ENCODE results near the gene KANK4. TPM values are rescaled to one million over a fixed set of nuclear protein-coding genes. Genes with fewer than 3 reads are reported as not detected.
"Not testable (repeated sequence)": the region's sequence is repeated elsewhere in the genome, so short reads cannot be mapped to it uniquely, and the experiment has no call there.

The KANK4 gene
- total RNA-seq, 1 donor from 2014 or later: 1.0 TPM

DNA sequence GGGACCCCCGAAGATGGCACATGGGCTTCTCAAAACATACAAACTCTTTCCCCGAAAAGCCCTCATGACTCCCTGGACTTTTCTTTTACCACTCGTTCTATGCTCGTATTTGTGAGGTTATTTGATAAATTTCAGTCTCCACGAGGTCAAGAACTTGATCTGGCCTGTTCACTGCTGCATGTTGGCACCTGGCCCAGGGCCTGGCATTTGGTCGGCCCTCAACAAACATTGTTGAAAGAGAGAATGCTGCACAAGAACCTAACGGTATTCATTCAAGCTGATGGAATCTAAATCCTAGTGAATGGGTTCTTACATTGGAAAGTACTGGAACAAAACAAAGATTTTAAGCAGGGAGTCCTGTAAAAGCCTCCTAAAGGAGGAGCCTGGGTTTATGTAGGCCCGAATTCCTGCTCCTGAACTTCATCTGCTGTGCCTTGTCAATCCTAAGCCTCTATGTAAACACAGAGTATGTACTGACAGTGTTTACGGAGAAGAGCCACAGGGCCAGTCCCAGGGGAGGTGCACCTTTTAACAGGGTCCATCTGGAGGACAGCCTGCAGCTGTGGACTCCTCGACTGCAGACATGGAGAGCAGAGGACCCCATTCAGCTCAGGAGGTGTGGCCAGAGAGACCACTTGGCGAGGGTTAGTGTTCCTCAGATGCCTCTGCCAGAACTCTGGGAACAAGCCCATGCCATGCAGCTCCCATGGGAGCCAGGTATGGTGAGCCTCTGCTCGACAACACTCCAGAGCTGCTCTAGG is 77.7 kb downstream of the KANK4 start:
- no peak overlapping the region for H3K4me3 Mint-ChIP-seq (ENCODE audit: low read depth)
- H3K27me3 Mint-ChIP-seq: no peaks in the 10 kb centered on the region
- H3K36me3 Mint-ChIP-seq (ENCODE audit: insufficient read depth): no peaks in the 10 kb centered on the region
- DNase-seq (ENCODE audit: low spot score, unreplicated experiment): no peak
- H3K4me1 Mint-ChIP-seq (ENCODE audit: low read depth): peaks cover 6% of the 10 kb centered on the region
- TF ChIP-seq, protein P1, sequence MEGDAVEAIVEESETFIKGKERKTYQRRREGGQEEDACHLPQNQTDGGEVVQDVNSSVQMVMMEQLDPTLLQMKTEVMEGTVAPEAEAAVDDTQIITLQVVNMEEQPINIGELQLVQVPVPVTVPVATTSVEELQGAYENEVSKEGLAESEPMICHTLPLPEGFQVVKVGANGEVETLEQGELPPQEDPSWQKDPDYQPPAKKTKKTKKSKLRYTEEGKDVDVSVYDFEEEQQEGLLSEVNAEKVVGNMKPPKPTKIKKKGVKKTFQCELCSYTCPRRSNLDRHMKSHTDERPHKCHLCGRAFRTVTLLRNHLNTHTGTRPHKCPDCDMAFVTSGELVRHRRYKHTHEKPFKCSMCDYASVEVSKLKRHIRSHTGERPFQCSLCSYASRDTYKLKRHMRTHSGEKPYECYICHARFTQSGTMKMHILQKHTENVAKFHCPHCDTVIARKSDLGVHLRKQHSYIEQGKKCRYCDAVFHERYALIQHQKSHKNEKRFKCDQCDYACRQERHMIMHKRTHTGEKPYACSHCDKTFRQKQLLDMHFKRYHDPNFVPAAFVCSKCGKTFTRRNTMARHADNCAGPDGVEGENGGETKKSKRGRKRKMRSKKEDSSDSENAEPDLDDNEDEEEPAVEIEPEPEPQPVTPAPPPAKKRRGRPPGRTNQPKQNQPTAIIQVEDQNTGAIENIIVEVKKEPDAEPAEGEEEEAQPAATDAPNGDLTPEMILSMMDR (IDR thresholded peaks at IDR 0.05; ENCODE audit: unreplicated experiment): no peak
- H3K9me3 Mint-ChIP-seq (ENCODE audit: low read depth): peaks cover 4% of the 10 kb centered on the region
- no peak overlapping the region for H3K27ac Mint-ChIP-seq

DNA sequence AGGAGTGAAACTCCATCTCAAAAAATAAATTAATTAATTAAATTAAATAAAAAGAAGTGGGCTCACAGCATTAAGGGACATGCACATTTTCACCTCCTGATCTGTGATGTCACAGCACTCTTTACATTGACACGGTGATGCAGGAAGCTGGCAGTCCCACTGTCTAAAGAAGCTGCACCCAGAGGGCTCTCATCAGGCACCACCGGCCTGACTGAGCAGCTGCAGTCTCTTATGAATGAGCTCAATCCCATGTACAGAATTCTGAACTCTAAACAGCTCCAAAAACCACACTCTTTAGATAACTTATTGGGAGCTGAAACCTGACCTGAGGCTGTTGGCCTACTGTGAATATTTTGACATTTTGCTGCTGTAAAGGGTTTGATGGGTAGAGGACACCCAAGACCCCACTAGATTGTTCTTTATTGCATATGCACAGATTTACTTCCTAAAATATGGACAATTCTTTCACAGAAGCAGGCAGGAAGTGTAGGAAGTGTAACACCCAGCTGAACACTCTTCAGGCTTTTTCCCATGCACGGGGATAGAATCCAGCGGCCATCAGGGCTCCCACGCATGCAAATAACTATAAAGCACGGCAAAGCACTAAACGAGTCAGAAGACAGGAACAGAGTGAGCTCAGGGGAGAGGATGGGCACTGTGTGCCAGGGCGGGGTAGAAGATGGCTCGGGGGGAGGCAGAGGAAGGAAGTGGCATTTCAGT is 78.4 kb downstream of the KANK4 start:
- Mint-ChIP-seq H3K4me1 (ENCODE audit: low read depth) (peaks cover 6% of the 10 kb centered on the region), H3K27ac (no peak overlapping the region), H3K36me3 (ENCODE audit: insufficient read depth) (no peaks in the 10 kb centered on the region), H3K4me3 (ENCODE audit: low read depth) (no peak overlapping the region), H3K27me3 (no peaks in the 10 kb centered on the region), H3K9me3 (ENCODE audit: low read depth) (peaks cover 4% of the 10 kb centered on the region)
- TF ChIP-seq, protein P1 (IDR thresholded peaks at IDR 0.05; ENCODE audit: unreplicated experiment): no peak
- DNase-seq (ENCODE audit: low spot score, unreplicated experiment): no peak

DNA sequence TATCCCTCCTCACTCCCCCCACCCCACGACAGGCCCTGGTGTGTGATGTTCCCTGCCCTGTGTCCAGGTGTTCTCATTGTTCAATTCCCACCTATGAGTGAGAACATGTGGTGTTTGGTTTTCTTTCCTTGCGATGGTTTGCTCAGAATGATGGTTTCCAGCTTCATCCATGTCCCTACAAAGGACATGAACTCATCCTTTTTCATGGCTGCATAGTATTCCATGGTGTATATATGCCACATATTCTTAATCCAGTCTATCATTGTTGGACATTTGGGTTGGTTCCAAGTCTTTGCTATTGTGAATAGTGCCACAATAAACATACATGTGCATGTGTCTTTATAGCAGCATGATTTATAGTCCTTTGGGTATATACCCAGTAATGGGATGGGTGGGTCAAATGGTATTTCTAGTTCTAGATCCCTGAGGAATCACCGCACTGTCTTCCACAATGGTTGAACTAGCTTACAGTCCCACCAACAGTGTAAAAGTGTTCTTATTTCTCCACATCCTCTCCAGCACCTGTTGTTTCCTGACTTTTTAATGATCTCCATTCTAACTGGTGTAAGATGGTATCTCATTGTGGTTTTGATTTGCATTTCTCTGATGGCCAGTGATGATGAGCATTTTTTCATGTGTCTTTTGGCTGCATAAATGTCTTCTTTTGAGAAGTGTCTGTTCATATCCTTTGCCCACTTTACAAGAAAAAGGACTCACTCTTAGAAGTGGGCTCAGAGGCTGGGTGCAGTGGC is 79.4 kb downstream of the KANK4 start:
- not testable (repeated sequence) for H3K4me1 Mint-ChIP-seq (ENCODE audit: low read depth); H3K9me3 Mint-ChIP-seq (ENCODE audit: low read depth); H3K27me3 Mint-ChIP-seq; H3K27ac Mint-ChIP-seq; DNase-seq (ENCODE audit: low spot score, unreplicated experiment); H3K4me3 Mint-ChIP-seq (ENCODE audit: low read depth); H3K36me3 Mint-ChIP-seq (ENCODE audit: insufficient read depth)

DNA sequence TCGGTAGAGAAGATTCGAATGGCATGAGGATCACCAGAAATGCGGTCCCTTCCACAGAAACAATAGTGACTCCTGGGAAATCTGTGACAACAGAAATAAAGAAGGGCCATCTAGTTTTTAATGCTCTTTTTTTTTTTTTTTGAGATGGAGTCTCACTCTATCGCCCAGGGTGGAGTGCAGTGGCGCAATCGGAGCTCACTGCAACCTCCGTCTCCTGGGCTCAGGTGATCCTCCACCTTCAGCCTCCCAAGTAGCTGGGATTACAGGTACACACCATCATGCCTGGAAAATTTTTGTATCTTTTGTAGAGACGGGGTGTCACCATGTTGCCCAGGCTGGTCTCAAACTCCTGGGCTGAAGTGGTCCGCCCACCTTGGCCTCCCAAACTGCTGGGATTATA is 80.7 kb downstream of the KANK4 start:
- DNase-seq (ENCODE audit: low spot score, unreplicated experiment): no peak
- Mint-ChIP-seq H3K36me3 (ENCODE audit: insufficient read depth) (no peaks in the 10 kb centered on the region), H3K9me3 (ENCODE audit: low read depth) (no peaks in the 10 kb centered on the region), H3K4me1 (ENCODE audit: low read depth) (peaks cover 11% of the 10 kb centered on the region), H3K27me3 (no peaks in the 10 kb centered on the region), H3K27ac (no peak overlapping the region), H3K4me3 (ENCODE audit: low read depth) (no peak overlapping the region)
- TF ChIP-seq, protein P1 (IDR thresholded peaks at IDR 0.05; ENCODE audit: unreplicated experiment): no peak

DNA sequence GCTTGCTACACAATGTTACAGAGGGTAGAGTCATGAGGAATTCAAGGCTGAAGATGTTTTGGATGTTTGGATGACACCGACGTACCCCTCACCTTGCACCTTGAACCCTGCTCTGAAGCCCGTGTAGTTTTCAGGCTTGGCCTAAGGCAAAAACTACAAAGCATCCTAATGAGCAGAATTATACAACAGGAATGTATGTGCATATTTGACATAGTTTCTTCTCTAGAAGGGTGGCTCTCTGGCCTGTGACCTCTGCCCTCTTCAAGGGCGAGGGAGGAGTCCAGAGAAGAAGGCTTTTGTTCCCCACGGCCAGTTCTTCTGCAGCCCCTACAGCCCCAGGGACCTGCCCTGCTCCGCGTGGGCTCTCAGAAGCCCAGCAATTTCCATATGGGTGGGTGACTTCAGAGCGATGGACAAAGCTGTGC is 81.3 kb downstream of the KANK4 start:
- TF ChIP-seq, protein P1 (IDR thresholded peaks at IDR 0.05; ENCODE audit: unreplicated experiment): no peak
- no peak for DNase-seq (ENCODE audit: low spot score, unreplicated experiment)
- Mint-ChIP-seq H3K9me3 (ENCODE audit: low read depth) (no peaks in the 10 kb centered on the region), H3K4me1 (ENCODE audit: low read depth) (peaks cover 14% of the 10 kb centered on the region), H3K36me3 (ENCODE audit: insufficient read depth) (no peaks in the 10 kb centered on the region), H3K27ac (no peak overlapping the region), H3K4me3 (ENCODE audit: low read depth) (no peak overlapping the region), H3K27me3 (no peaks in the 10 kb centered on the region)

All from progenitor cell of endocrine pancreas (in vitro differentiated cells).